GM19463 (cell line): Measurements from ENCODE around the gene FHAD1.

Experiments
- ATAC-seq: cut with Tn5 transposase; IDR thresholded peaks from one replicate; pipeline ENCODE4 v1.9.1; 2021; ENCODE audit warnings: mild to moderate bottlenecking, moderate library complexity; ENCODE audit not compliant: unreplicated experiment

Gene FHAD1

GRCh38 chr1:15390667-15391066, 143.6 kb downstream of the FHAD1 start:
- no peak for ATAC-seq

GRCh38 chr1:15391366-15391765, 144.3 kb downstream of the FHAD1 start:
- no peak for ATAC-seq

GRCh38 chr1:15393475-15394257, 146.6 kb downstream of the FHAD1 start:
- ATAC-seq, result no peak

GRCh38 chr1:15394258-15394690, 147.3 kb downstream of the FHAD1 start:
- no peak for ATAC-seq

- ATAC-seq, result no peak
Observed at GRCh38 chr1:15397236-15397635, 150.2 kb downstream of the FHAD1 start.

- no peak for ATAC-seq
Observed at GRCh38 chr1:15399710-15400109, 152.7 kb downstream of the FHAD1 start.

- ATAC-seq, result no peak
Observed at GRCh38 chr1:15400627-15401026, 153.6 kb downstream of the FHAD1 start.

- no peak for ATAC-seq
Observed at GRCh38 chr1:15401391-15402055, 154.5 kb downstream of the FHAD1 start.

- no peak for ATAC-seq
Observed at GRCh38 chr1:15402809-15403450, 155.9 kb downstream of the FHAD1 start.

GRCh38 chr1:15403962-15404580, 157.0 kb downstream of the FHAD1 start:
- no peak for ATAC-seq

- ATAC-seq, result no peak
Observed at GRCh38 chr1:15405106-15405850, 158.3 kb downstream of the FHAD1 start.

- no peak for ATAC-seq
Observed at GRCh38 chr1:15406614-15407559, 159.9 kb downstream of the FHAD1 start.

- no peak for ATAC-seq
Observed at GRCh38 chr1:15407580-15407979, 160.6 kb downstream of the FHAD1 start.

- no peak for ATAC-seq
Observed at GRCh38 chr1:15408890-15409387, 161.9 kb downstream of the FHAD1 start.

GRCh38 chr1:15409388-15410222, 162.6 kb downstream of the FHAD1 start, which contains the start of gene EFHD2:
Gene EFHD2, plus strand, starts transcription at chr1:15409888. Its CDS starts 84 bp downstream, at chr1:15409972.
- peak; percentile 82 for ATAC-seq

GRCh38 chr1:15410223-15410883, 163.3 kb downstream of the FHAD1 start:
- ATAC-seq, result no peak

GRCh38 chr1:15410884-15411245, 163.8 kb downstream of the FHAD1 start:
- ATAC-seq, result no peak

- ATAC-seq, result peak; percentile 41
Observed at GRCh38 chr1:15411593-15412137, 164.6 kb downstream of the FHAD1 start.
